Fibroblast of lung (primary cell): ENCODE results near the gene MAML2.

Experiments
- EZH2 ChIP-seq: IDR thresholded peaks from 2 replicates; pipeline ENCODE4 v1.5.1; 2012; ENCODE audit warnings: low read length, control low read depth, mild to moderate bottlenecking; ENCODE audit errors: missing control alignments
- TF ChIP-seq, protein P1 (sequence below), 2 donors: IDR thresholded peaks in 1 of 2; conservative IDR thresholded peaks in 1 of 2; 1 replicate in 1 of 2; 2 replicates in 1 of 2; pipeline ENCODE4 v1.5.1; 2011 to 2012; ENCODE audit warnings: low read length in 2 of 2, control low read depth in 1 of 2, inconsistent platforms in 1 of 2, low read depth in 1 of 2, mild to moderate bottlenecking in 1 of 2

DNA sequence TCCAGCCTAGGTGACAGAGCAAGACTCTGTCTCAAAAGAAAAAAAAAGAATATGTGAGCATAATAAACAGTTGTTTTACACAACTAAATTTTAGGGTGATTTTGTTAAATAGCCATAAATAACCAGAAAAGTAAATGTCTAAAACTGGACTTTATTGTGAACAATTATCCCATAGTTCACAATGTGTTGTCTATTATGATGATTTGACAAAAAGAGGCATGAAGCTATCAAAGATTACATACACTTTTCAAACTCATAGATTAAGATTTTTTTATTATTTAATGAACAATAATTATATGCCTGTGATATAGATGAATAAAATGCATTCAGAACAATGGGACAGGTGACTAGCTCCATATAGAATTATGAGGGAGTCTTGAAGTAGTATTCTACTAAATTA is 392.1 kb downstream of the MAML2 start:
- TF ChIP-seq, protein P1, sequence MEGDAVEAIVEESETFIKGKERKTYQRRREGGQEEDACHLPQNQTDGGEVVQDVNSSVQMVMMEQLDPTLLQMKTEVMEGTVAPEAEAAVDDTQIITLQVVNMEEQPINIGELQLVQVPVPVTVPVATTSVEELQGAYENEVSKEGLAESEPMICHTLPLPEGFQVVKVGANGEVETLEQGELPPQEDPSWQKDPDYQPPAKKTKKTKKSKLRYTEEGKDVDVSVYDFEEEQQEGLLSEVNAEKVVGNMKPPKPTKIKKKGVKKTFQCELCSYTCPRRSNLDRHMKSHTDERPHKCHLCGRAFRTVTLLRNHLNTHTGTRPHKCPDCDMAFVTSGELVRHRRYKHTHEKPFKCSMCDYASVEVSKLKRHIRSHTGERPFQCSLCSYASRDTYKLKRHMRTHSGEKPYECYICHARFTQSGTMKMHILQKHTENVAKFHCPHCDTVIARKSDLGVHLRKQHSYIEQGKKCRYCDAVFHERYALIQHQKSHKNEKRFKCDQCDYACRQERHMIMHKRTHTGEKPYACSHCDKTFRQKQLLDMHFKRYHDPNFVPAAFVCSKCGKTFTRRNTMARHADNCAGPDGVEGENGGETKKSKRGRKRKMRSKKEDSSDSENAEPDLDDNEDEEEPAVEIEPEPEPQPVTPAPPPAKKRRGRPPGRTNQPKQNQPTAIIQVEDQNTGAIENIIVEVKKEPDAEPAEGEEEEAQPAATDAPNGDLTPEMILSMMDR (conservative IDR thresholded peaks at IDR 0.05 in 1 of 2, IDR thresholded peaks at IDR 0.05 in 1 of 2; ENCODE audit: low read depth in 1 of 2, low read length in 2 of 2), result no peak
- TF ChIP-seq EZH2, result no peak
